Left lung (tissue), 10 donors: ENCODE results near the gene SIK2. TPM values are rescaled to one million over a fixed set of nuclear protein-coding genes. Genes with fewer than 3 reads are reported as not detected.

Experiments used
- ATAC-seq: fragments of 200-7000 bp; cut with Tn5 transposase; one replicate; pipeline ENCODE4 v1.9.1; 2020; ENCODE audit warnings: moderate library complexity
- DNase-seq, 4 donors: peaks; one replicate each; pipeline ENCODE4 v3.0.0-alpha.2; 2013 to 2020
- H3K27ac ChIP-seq, 2 donors: fragments of 200-600 bp; sonication (generic) in 1 of 2; one replicate each; pipeline versions ENCODE4 v1.5.0 to v1.8.0; 2020 to 2021
- H3K27me3 ChIP-seq, 2 donors: fragments of 200-600 bp; sonication (generic) in 1 of 2; one replicate each; pipeline versions ENCODE4 v1.5.0 to v1.8.0; 2020 to 2021
- H3K36me3 ChIP-seq, 2 donors: fragments of 200-600 bp; sonication (generic) in 1 of 2; one replicate each; pipeline versions ENCODE4 v1.5.0 to v1.8.0; 2020 to 2021
- H3K4me1 ChIP-seq, 2 donors: fragments of 200-600 bp; one replicate each; pipeline ENCODE4 v1.8.0; 2021
- H3K4me3 ChIP-seq, 2 donors: fragments of 200-600 bp; sonication (generic) in 1 of 2; one replicate each; pipeline versions ENCODE4 v1.5.0 to v1.8.0; 2020 to 2021; ENCODE audit warnings: mild to moderate bottlenecking in 1 of 2
- H3K9me3 ChIP-seq, 2 donors: fragments of 200-600 bp; sonication (generic) in 1 of 2; one replicate each; pipeline versions ENCODE4 v1.5.0 to v1.8.0; 2020 to 2021
- CTCF ChIP-seq, 2 donors: fragments of 200-600 bp; sonication (generic) in 1 of 2; IDR thresholded peaks; one replicate each; pipeline versions ENCODE4 v1.5.0 to v1.8.0; 2021; ENCODE audit warnings: antibody characterized with exemption in 2 of 2
- intact Hi-C, 2 donors: fragments of 100-400 bp; cut with DNase I; formaldehyde crosslinking; loops; one replicate each; pipeline versions ENCODE4 v1.11.2 to v1.14.2; 2022
- polyA plus RNA-seq, 6 donors: library from polyadenylated mRNA; unstranded; fragments of 120-200 nt; gene quantifications; one replicate each; pipeline ENCODE4 v1.2.1, GENCODE V29; 2013; ENCODE audit not compliant: insufficient read length in 6 of 6
- total RNA-seq, 2 donors: library from RNA; stranded (reverse); fragmentation: NEBNext Ultra II Directional; extraction: Animal tissue kit (Norgen Biotek cat#: 25700); gene quantifications; one replicate each; pipeline ENCODE4 v1.2.1, GENCODE V29; 2021
- donor health status: DM: no; HTN: yes; CAD: no.
- donor health status: DM: no; HTN: no; CAD: no.

Gene SIK2
- total and polyA plus RNA-seq, 8 donors, result 23.3 to 35.1 (median 30.8) TPM

- DNase-seq (no peak), ATAC-seq (no peak)
- no peaks in the 10 kb centered on the region for H3K36me3 ChIP-seq
- intact Hi-C loops, result loop anchor here in 1 of 2 donors (5.0 to 10.0 kb wide), 2 partner anchors 57 to 176 kb away; partner anchors contain the start of gene SIK2
- no peak for TF ChIP-seq CTCF (IDR thresholded peaks at IDR 0.05)
- no peak overlapping the region for H3K27ac ChIP-seq
- H3K27me3 ChIP-seq, result no peaks in the 10 kb centered on the region
- H3K9me3 ChIP-seq, result no peaks in the 10 kb centered on the region
- no peaks in the 10 kb centered on the region for H3K4me1 ChIP-seq
- H3K4me3 ChIP-seq, result no peak overlapping the region
Observed at GRCh38 chr11:111778047-111778558, 175.9 kb downstream of the SIK2 start.

GRCh38 chr11:111779118-111779517 is 176.9 kb downstream of the SIK2 start:
- no peak for TF ChIP-seq CTCF (IDR thresholded peaks at IDR 0.05)
- ATAC-seq, result no peak
- no peak for DNase-seq
- intact Hi-C loops, result loop anchor here in 1 of 2 donors (5.0 to 10.0 kb wide), 2 partner anchors 56 to 177 kb away; partner anchors contain the start of gene SIK2
- Histone ChIP-seq H3K27ac (no peak overlapping the region), H3K27me3 (no peaks in the 10 kb centered on the region), H3K9me3 (no peaks in the 10 kb centered on the region), H3K4me3 (no peak overlapping the region), H3K4me1 (no peaks in the 10 kb centered on the region), H3K36me3 (no peaks in the 10 kb centered on the region)

Other genes starting within 250 kb of the SIK2 start
- gene POU2AF1, start 223.2 kb upstream of the SIK2 start, total RNA-seq, result 1 to 10 TPM; 1.3 to 4.5 TPM
- 1 to 10 TPM in 2 of 6 donors, under 1 TPM in 4; 0.38 to 1.0 (median 0.93) TPM for gene POU2AF1, start 223.2 kb upstream of the SIK2 start, polyA plus RNA-seq
- not detected for gene BTG4, start 90.1 kb upstream of the SIK2 start, total RNA-seq
- under 1 TPM in 2 of 6 donors, not detected in 4; 0.20 to 0.43 TPM for gene BTG4, start 90.1 kb upstream of the SIK2 start, polyA plus RNA-seq
- gene HOATZ, start 87.7 kb upstream of the SIK2 start, total RNA-seq, result 1 to 10 TPM in 1 of 2 donors, not detected in 1; 6.9 TPM
- gene HOATZ, start 87.7 kb upstream of the SIK2 start, polyA plus RNA-seq, result 10 to 100 TPM in 2 of 6 donors, 1 to 10 TPM in 4; 2.0 to 13.7 (median 9.0) TPM
- 10 to 100 TPM in 1 of 2 donors, 1 to 10 TPM in 1; 9.6 to 19.8 TPM for gene LAYN, start 61.7 kb upstream of the SIK2 start, total RNA-seq
- gene LAYN, start 61.7 kb upstream of the SIK2 start, polyA plus RNA-seq, result 10 to 100 TPM; 12.3 to 18.2 (median 15.9) TPM
- gene PPP2R1B, start 163.9 kb downstream of the SIK2 start, total RNA-seq, result 10 to 100 TPM; 28.1 to 28.8 TPM
- gene PPP2R1B, start 163.9 kb downstream of the SIK2 start, polyA plus RNA-seq, result 10 to 100 TPM; 26.4 to 31.5 (median 30.3) TPM